Fibroblast of peridontal ligament (primary cell): Measurements from ENCODE around the gene CDK5RAP1.

Experiments
- DNase-seq: peaks from one replicate; pipeline ENCODE4 v3.0.0-alpha.2; 2010; ENCODE audit errors: extremely low read depth

CDK5RAP1 gene

DNA sequence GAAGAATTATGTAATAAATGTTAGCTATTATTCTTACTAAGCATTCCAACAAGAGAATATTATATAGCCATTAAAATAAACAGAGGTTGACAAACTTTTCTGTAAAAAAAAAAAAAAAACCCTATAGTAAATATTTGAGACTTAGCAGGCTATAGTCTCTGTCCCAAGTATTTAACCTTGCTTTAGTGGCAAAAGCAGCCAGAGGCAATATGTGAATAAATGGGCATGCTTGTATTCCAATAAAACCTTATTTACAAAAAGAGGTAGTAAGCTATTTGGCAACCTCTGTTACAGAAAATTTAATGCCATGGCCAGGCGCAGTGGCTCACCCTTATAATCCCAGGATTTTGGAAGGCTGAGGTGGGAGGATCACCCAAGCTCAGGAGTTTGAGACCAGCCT is 14.6 kb downstream of the CDK5RAP1 start:
- DNase-seq, result no peak

DNA sequence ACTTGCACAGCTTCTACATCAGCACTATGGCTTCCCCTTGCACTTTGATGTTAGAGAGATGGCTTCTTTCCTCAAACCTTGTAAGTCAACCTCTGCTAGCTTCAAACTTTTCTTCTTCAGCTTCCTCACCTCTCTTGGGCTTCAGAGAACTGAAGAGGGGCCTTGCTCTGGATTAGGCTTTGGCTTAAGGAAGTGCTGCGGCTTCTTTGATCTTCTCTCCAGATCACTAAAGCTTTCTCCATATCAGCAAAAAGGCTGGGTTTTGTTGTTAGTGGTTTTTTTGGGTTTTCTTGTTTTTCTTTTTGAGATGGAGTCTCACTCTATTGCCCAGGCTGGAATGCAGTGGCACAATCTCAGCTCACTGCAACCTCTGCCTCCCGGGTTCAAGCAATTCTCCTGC is 24.0 kb downstream of the CDK5RAP1 start:
- no peak for DNase-seq

GRCh38 chr20:33373735-33374605 is 27.3 kb downstream of the CDK5RAP1 start:
- DNase-seq, result peak; percentile 78

DNA sequence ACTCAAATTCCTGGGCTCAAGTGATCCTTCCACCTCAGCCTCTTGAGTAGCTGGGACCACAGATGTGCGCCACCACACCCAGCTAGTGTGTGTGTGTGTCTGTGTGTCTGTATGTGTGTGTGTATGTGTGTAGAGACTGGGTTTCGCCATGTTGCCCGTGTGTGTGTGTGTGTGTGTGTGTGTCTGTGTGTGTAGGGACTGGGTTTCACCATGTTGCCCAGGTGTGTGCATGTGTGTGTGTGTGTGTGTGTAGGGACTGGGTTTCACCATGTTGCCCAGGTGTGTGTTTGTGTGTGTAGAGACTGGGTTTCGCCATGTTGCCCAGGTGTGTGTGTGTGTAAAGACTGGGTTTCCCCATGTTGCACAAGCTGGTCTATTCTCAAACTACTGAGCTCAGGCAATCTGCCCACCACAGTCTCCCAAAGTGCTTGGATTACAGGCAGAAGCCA is 28.3 kb downstream of the CDK5RAP1 start:
- DNase-seq, result peak; percentile 45

GRCh38 chr20:33370291-33370690 is 31.0 kb downstream of the CDK5RAP1 start:
- DNase-seq, result no peak

GRCh38 chr20:33362898-33363297 is 38.4 kb downstream of the CDK5RAP1 start:
- no peak for DNase-seq

DNA sequence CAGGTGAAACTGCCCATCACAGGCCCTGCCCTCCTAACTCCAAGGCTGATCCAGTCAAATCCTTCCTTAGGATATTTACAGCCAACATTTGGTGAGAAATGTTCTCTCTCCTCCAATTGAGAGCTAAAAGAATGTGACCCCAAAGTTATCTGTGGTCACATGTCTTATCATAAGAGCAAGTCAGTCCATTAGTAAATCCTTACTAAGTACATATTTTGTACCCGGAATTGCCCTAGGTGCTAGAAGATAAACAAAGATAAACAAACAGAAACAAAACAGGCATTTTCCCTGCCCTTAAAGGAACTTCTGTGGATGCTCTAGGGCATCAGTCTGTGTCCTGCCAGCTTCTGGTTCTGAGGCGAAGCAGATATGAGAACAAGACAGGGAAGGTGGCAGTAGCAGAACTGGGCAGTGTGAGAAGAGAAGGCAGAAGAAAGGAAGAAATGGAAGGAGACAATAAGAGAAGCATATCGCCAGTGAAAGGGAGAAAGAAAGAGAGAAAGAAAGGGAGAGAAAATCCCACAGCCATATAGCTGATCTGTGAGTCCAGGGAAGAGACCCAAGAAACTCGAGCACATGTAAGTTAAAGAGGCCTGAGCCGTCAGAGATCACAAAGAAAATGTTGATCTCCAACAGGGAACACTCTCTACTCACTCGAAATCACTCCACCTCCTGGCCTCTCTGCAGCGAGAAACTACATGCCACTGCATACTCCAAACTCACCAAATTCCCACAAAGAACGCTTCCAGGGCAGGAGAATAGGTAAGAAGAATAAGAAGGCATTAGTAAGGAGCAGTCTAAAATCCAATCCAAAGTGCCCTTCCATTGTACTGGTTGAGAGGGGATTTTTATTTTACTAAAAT is 41.7 kb downstream of the CDK5RAP1 start:
- DNase-seq, result no peak

DNA sequence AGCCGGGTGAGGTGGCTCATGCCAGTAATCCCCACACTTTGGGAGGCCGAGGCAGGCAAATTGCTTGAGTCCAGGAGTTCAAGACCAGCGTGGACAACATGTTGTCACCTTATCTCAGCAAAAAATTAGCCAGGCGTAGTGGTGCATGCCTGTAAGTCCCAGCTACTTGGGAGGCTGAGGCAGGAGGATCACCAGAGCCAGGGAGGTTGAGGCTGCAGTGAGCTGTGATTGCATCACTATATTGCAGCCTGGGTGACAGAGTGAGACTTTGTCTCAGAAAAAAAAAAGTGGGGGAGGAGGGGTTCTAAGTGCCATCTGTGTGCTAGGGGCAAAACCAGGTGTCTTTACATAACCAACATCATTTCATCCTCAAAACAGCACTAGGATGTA is 48.3 kb downstream of the CDK5RAP1 start:
- DNase-seq, result no peak

DNA sequence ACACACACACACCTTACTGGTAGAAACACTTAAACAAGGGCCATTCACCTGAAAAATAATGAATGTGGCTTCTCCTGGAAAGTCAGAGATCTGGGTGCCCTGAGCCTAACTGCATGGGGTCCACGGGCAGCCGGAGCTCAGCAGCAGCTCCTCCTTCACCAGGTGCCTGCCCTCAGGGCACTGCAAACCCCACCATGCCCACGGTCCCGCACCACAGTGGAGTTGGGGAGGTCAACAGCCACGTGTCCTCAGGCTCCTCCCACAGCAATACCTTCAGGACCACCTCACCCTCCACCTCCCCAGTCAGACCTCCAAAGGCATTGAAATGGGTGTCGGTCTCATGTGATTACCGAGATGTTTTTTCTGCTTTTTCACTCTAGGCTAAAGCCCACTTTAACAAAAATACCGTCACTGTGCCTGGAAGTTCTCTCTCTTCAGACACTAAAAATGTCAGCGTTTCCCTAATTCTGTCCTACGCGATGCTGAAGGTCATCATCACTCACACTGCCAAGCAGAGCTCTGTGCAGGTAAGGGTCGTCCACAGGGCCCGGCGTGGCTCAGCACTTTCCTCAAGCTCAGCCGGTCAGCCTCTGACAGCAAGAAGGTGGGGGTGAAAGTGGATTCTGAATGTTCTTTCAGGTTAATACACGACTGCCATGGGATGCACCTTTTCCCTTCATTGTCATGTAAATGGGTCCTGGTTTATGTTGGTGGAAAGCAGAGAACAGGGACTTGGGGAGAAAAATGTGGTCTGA is 48.9 kb downstream of the CDK5RAP1 start:
- no peak for DNase-seq

- no peak for DNase-seq
Observed at GRCh38 chr20:33351696-33352095, 49.6 kb downstream of the CDK5RAP1 start.

DNA sequence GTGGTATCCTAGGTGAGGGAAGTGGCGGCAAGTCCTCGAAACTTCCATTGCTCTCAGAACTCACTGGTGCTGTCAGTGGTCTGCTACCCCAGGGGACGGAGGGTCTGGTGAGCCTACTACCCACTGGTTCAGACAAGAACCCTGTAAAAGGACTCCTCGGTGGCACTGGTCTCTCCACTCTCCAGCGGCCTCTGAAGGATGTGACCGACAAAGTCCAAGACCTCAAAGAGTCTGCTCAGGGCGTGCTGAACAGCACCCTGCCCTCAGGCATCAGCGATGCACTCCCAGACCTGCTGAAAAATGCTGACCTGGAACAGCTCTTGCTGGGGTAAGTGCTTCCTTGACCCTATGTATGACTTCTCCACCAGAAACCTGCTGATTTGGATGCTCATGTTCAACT is 51.8 kb downstream of the CDK5RAP1 start:
- no peak for DNase-seq

- no peak for DNase-seq
Observed at GRCh38 chr20:33348136-33348937, 53.0 kb downstream of the CDK5RAP1 start.

DNA sequence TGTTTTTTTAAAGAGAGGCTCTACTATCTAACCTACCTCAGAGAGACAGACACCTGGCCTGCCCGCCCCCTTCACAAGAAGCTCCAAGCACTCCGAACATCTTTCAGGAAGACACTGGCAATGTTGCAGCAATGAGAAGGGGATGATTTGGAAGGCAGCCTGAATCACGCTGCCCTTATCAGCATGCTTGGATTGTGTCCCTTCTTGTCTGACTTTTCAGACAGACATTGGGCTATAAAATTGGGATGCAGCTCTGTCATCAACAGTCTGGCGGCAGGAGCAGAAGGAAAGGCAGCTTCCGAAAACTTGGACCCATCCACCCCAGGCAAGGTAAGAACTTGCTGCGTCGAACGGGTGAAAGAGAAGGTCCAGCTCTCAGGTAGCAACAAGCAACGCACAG is 56.0 kb downstream of the CDK5RAP1 start:
- DNase-seq, result no peak

- no peak for DNase-seq
Observed at GRCh38 chr20:33343521-33343920, 57.8 kb downstream of the CDK5RAP1 start.

- no peak for DNase-seq
Observed at GRCh38 chr20:33339515-33340058, 61.7 kb downstream of the CDK5RAP1 start.

GRCh38 chr20:33338467-33339258 is 62.7 kb downstream of the CDK5RAP1 start:
- no peak for DNase-seq

GRCh38 chr20:33337531-33338165 is 63.7 kb downstream of the CDK5RAP1 start:
- DNase-seq, result peak; percentile 8

DNA sequence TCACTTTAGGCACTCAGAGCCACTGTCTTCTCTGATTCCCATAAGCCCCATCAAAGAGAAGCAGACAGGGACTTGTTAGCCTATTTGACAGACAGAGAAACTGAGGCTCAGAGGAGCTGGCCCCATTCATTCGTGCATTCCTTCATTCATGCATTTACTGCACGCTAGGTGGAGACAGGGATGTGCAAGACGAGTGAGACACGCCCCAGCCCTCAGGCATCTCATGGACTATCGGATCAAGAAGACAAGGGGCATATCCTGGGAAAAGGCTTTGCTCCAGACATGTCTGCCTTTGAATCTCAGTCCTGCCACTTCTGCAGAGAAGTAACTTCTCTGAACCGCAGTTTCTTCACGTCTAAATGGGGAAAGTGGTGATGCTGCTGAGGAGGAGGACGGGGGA is 64.2 kb downstream of the CDK5RAP1 start:
- no peak for DNase-seq

GRCh38 chr20:33336375-33336774 is 64.9 kb downstream of the CDK5RAP1 start:
- no peak for DNase-seq

- no peak for DNase-seq
Observed at GRCh38 chr20:33334111-33334510, 67.2 kb downstream of the CDK5RAP1 start.
